GM23338 (cell line): Measurements from ENCODE around the gene PAPPA2. TPM values are rescaled to one million over a fixed set of nuclear protein-coding genes. Genes with fewer than 3 reads are reported as not detected.

Experiments
- ATAC-seq: fragments of 200-7000 bp; cut with Tn5 transposase; 3 replicates; pipeline ENCODE4 v1.9.1; 2020
- DNase-seq: peaks from one replicate; pipeline ENCODE4 v3.0.0-alpha.2; 2015; ENCODE audit warnings: low spot score
- H2AFZ ChIP-seq: fragments of 200-600 bp; sonication (generic); 2 replicates; pipeline ENCODE4 v1.8.0; 2016; ENCODE audit warnings: antibody characterized with exemption, mild to moderate bottlenecking, moderate library complexity
- H3F3A ChIP-seq: fragments of 200-600 bp; sonication (generic); replicated peaks from 2 replicates; pipeline ENCODE4 v1.8.0; 2017; ENCODE audit warnings: antibody characterized with exemption, mixed run types, low read depth
- H3K27ac ChIP-seq: fragments of 200-600 bp; sonication (generic); 2 replicates; pipeline ENCODE4 v1.6.1; 2016; ENCODE audit warnings: low read depth
- H3K27me3 ChIP-seq: fragments of 200-600 bp; sonication (generic); 2 replicates; pipeline ENCODE4 v1.8.0; 2016; ENCODE audit warnings: mild to moderate bottlenecking, mixed run types, moderate library complexity; ENCODE audit not compliant: insufficient read depth
- H3K36me3 ChIP-seq: fragments of 200-600 bp; sonication (generic); 2 replicates; pipeline ENCODE4 v1.8.0; 2016; ENCODE audit warnings: mild to moderate bottlenecking; ENCODE audit not compliant: insufficient read depth
- H3K4me1 ChIP-seq: fragments of 200-600 bp; sonication (generic); 2 replicates; pipeline ENCODE4 v1.8.0; 2016; ENCODE audit warnings: mild to moderate bottlenecking, moderate library complexity; ENCODE audit not compliant: insufficient read depth
- H3K4me2 ChIP-seq: fragments of 200-600 bp; sonication (generic); 2 replicates; pipeline ENCODE4 v1.7.1; 2017; ENCODE audit warnings: mixed run types
- H3K4me3 ChIP-seq: fragments of 200-600 bp; sonication (generic); 2 replicates; pipeline ENCODE4 v1.6.1; 2016; ENCODE audit warnings: mixed run types
- H3K79me2 ChIP-seq: fragments of 200-600 bp; sonication (generic); replicated peaks from 2 replicates; pipeline ENCODE4 v1.8.0; 2017; ENCODE audit warnings: mild to moderate bottlenecking; ENCODE audit not compliant: insufficient read depth
- H3K9me2 ChIP-seq: fragments of 200-600 bp; sonication (generic); 2 replicates; pipeline ENCODE4 v1.8.0; 2017; ENCODE audit not compliant: insufficient read depth
- H4K20me1 ChIP-seq: fragments of 200-600 bp; sonication (generic); replicated peaks from 2 replicates; pipeline ENCODE4 v1.8.0; 2017; ENCODE audit warnings: mild to moderate bottlenecking; ENCODE audit not compliant: insufficient read depth
- H3K27ac Mint-ChIP-seq: 2 replicates; pipeline ENCODE4 v1.8.0; 2020; ENCODE audit warnings: inconsistent platforms, mild to moderate bottlenecking, moderate library complexity, mixed read lengths
- H3K27me3 Mint-ChIP-seq: 3 replicates; pipeline ENCODE4 v1.8.0; 2022; ENCODE audit warnings: low read depth, mild to moderate bottlenecking, moderate library complexity, mixed read lengths, inconsistent platforms; ENCODE audit not compliant: insufficient read depth, poor library complexity
- H3K36me3 Mint-ChIP-seq: 3 replicates; pipeline ENCODE4 v1.8.0; 2021; ENCODE audit warnings: low read depth, mild to moderate bottlenecking, inconsistent platforms, moderate library complexity, mixed read lengths
- H3K4me1 Mint-ChIP-seq: 3 replicates; pipeline ENCODE4 v1.8.0; 2020; ENCODE audit warnings: mild to moderate bottlenecking, inconsistent platforms, mixed read lengths
- H3K4me3 Mint-ChIP-seq: 3 replicates; pipeline ENCODE4 v1.8.0; 2021; ENCODE audit warnings: moderate library complexity, mild to moderate bottlenecking, inconsistent platforms, mixed read lengths
- H3K9me3 Mint-ChIP-seq: 3 replicates; pipeline ENCODE4 v1.8.0; 2020; ENCODE audit warnings: moderate library complexity, mild to moderate bottlenecking, inconsistent platforms, mixed read lengths
- JUNB ChIP-seq: IDR thresholded peaks from one replicate; pipeline ENCODE4 v1.6.1; 2016; ENCODE audit warnings: antibody characterized with exemption; ENCODE audit not compliant: unreplicated experiment
- NANOG ChIP-seq: IDR thresholded peaks from 2 replicates; pipeline ENCODE4 v1.6.1; 2016; ENCODE audit warnings: antibody characterized with exemption, borderline replicate concordance
- ZNF331 ChIP-seq: fragments of 250-450 bp; sonication (Bioruptor Pico); IDR thresholded peaks from 2 replicates; pipeline ENCODE4 v1.5.0; 2020; ENCODE audit warnings: low read depth, mild to moderate bottlenecking, moderate library complexity
- polyA plus RNA-seq: library from polyadenylated mRNA; unstranded; fragments of >200 nt; fragmentation: Nextera tagmentation; extraction: Ambion mirVana; gene quantifications from 2 replicates; pipeline ENCODE4 v1.2.1, GENCODE V29; 2016
- total RNA-seq: library from RNA; depleted of rRNA; stranded (reverse); fragments of >200 nt; shearing (Covaris generic); gene quantifications from 2 replicates; pipeline ENCODE4 v1.2.3, GENCODE V29; 2014
- TF ChIP-seq, protein P1 (sequence below): IDR thresholded peaks from one replicate; pipeline ENCODE4 v1.6.1; 2018; ENCODE audit warnings: antibody characterized with exemption; ENCODE audit not compliant: unreplicated experiment
- TF ChIP-seq, protein P2 (sequence below): IDR thresholded peaks from 2 replicates; pipeline ENCODE4 v1.6.1; 2016; ENCODE audit warnings: antibody characterized with exemption
- TF ChIP-seq, protein P3 (sequence below): fragments of 250-450 bp; sonication (Bioruptor Pico); IDR thresholded peaks from 2 replicates; pipeline ENCODE4 v1.5.0; 2020; ENCODE audit warnings: mild to moderate bottlenecking, moderate library complexity
- TF ChIP-seq, protein P4 (sequence below), 2 experiments: fragments of 200-600 bp in 1 of 2; sonication (generic) in 1 of 2; conservative IDR thresholded peaks; 2 replicates each; pipeline versions ENCODE4 v1.5.1 to v1.6.1; 2016 to 2017; ENCODE audit warnings: antibody characterized with exemption in 2 of 2, low read depth in 2 of 2, mild to moderate bottlenecking in 2 of 2, moderate library complexity in 1 of 2

Gene PAPPA2
- total and polyA plus RNA-seq, 2 experiments from 2014 or later = 1.4 to 1.7 TPM

DNA sequence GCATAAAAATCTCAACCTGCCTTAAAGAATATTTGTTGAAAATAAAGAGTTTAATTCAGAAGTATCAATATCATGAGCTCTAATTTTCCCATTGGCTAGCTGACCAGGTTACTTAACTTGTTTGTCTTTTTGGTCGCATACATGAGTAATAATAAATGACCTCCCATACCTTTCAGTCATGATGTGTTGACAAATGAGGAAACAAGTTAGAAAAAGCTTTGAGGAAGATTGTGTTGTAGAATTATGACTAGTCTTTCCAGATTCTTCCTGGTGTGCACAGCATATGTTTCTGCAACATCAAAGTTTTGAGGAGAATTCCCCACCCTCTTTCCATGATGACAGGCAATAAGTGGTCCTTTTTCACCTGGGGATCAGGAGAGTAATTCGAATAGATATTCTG, 17.6 kb upstream of the PAPPA2 start:
- H3K4me3 Mint-ChIP-seq = no peak overlapping the region
- H3K27me3 Mint-ChIP-seq = no peaks in the 10 kb centered on the region
- Histone ChIP-seq H3K9me2 (peaks cover 11% of the 10 kb centered on the region), H4K20me1 (no peaks in the 10 kb centered on the region), H3K4me3 (no peak overlapping the region), H2AFZ (no peak overlapping the region), H3K4me2 (no peak overlapping the region), H3K27me3 (no peaks in the 10 kb centered on the region), H3K4me1 (no peaks in the 10 kb centered on the region), H3F3A (no peaks in the 10 kb centered on the region), H3K27ac (no peak overlapping the region), H3K79me2 (no peaks in the 10 kb centered on the region), H3K36me3 (no peaks in the 10 kb centered on the region)
- TF ChIP-seq JUNB (no peak), ZNF331 (no peak), NANOG (no peak)
- TF ChIP-seq, protein P1, sequence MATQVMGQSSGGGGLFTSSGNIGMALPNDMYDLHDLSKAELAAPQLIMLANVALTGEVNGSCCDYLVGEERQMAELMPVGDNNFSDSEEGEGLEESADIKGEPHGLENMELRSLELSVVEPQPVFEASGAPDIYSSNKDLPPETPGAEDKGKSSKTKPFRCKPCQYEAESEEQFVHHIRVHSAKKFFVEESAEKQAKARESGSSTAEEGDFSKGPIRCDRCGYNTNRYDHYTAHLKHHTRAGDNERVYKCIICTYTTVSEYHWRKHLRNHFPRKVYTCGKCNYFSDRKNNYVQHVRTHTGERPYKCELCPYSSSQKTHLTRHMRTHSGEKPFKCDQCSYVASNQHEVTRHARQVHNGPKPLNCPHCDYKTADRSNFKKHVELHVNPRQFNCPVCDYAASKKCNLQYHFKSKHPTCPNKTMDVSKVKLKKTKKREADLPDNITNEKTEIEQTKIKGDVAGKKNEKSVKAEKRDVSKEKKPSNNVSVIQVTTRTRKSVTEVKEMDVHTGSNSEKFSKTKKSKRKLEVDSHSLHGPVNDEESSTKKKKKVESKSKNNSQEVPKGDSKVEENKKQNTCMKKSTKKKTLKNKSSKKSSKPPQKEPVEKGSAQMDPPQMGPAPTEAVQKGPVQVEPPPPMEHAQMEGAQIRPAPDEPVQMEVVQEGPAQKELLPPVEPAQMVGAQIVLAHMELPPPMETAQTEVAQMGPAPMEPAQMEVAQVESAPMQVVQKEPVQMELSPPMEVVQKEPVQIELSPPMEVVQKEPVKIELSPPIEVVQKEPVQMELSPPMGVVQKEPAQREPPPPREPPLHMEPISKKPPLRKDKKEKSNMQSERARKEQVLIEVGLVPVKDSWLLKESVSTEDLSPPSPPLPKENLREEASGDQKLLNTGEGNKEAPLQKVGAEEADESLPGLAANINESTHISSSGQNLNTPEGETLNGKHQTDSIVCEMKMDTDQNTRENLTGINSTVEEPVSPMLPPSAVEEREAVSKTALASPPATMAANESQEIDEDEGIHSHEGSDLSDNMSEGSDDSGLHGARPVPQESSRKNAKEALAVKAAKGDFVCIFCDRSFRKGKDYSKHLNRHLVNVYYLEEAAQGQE = no peak
- TF ChIP-seq, protein P2, sequence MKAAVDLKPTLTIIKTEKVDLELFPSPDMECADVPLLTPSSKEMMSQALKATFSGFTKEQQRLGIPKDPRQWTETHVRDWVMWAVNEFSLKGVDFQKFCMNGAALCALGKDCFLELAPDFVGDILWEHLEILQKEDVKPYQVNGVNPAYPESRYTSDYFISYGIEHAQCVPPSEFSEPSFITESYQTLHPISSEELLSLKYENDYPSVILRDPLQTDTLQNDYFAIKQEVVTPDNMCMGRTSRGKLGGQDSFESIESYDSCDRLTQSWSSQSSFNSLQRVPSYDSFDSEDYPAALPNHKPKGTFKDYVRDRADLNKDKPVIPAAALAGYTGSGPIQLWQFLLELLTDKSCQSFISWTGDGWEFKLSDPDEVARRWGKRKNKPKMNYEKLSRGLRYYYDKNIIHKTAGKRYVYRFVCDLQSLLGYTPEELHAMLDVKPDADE = no peak
- TF ChIP-seq, protein P3, sequence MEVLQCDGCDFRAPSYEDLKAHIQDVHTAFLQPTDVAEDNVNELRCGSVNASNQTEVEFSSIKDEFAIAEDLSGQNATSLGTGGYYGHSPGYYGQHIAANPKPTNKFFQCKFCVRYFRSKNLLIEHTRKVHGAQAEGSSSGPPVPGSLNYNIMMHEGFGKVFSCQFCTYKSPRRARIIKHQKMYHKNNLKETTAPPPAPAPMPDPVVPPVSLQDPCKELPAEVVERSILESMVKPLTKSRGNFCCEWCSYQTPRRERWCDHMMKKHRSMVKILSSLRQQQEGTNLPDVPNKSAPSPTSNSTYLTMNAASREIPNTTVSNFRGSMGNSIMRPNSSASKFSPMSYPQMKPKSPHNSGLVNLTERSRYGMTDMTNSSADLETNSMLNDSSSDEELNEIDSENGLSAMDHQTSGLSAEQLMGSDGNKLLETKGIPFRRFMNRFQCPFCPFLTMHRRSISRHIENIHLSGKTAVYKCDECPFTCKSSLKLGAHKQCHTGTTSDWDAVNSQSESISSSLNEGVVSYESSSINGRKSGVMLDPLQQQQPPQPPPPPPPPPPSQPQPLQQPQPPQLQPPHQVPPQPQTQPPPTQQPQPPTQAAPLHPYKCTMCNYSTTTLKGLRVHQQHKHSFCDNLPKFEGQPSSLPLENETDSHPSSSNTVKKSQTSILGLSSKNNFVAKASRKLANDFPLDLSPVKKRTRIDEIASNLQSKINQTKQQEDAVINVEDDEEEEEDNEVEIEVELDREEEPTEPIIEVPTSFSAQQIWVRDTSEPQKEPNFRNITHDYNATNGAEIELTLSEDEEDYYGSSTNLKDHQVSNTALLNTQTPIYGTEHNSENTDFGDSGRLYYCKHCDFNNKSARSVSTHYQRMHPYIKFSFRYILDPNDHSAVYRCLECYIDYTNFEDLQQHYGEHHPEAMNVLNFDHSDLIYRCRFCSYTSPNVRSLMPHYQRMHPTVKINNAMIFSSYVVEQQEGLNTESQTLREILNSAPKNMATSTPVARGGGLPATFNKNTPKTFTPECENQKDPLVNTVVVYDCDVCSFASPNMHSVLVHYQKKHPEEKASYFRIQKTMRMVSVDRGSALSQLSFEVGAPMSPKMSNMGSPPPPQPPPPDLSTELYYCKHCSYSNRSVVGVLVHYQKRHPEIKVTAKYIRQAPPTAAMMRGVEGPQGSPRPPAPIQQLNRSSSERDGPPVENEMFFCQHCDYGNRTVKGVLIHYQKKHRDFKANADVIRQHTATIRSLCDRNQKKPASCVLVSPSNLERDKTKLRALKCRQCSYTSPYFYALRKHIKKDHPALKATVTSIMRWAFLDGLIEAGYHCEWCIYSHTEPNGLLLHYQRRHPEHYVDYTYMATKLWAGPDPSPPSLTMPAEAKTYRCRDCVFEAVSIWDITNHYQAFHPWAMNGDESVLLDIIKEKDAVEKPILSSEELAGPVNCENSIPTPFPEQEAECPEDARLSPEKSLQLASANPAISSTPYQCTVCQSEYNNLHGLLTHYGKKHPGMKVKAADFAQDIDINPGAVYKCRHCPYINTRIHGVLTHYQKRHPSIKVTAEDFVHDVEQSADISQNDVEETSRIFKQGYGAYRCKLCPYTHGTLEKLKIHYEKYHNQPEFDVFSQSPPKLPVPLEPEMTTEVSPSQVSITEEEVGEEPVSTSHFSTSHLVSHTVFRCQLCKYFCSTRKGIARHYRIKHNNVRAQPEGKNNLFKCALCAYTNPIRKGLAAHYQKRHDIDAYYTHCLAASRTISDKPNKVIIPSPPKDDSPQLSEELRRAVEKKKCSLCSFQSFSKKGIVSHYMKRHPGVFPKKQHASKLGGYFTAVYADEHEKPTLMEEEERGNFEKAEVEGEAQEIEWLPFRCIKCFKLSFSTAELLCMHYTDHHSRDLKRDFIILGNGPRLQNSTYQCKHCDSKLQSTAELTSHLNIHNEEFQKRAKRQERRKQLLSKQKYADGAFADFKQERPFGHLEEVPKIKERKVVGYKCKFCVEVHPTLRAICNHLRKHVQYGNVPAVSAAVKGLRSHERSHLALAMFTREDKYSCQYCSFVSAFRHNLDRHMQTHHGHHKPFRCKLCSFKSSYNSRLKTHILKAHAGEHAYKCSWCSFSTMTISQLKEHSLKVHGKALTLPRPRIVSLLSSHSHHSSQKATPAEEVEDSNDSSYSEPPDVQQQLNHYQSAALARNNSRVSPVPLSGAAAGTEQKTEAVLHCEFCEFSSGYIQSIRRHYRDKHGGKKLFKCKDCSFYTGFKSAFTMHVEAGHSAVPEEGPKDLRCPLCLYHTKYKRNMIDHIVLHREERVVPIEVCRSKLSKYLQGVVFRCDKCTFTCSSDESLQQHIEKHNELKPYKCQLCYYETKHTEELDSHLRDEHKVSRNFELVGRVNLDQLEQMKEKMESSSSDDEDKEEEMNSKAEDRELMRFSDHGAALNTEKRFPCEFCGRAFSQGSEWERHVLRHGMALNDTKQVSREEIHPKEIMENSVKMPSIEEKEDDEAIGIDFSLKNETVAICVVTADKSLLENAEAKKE = no peak
- TF ChIP-seq, protein P4, sequence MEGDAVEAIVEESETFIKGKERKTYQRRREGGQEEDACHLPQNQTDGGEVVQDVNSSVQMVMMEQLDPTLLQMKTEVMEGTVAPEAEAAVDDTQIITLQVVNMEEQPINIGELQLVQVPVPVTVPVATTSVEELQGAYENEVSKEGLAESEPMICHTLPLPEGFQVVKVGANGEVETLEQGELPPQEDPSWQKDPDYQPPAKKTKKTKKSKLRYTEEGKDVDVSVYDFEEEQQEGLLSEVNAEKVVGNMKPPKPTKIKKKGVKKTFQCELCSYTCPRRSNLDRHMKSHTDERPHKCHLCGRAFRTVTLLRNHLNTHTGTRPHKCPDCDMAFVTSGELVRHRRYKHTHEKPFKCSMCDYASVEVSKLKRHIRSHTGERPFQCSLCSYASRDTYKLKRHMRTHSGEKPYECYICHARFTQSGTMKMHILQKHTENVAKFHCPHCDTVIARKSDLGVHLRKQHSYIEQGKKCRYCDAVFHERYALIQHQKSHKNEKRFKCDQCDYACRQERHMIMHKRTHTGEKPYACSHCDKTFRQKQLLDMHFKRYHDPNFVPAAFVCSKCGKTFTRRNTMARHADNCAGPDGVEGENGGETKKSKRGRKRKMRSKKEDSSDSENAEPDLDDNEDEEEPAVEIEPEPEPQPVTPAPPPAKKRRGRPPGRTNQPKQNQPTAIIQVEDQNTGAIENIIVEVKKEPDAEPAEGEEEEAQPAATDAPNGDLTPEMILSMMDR (conservative IDR thresholded peaks at IDR 0.05; ENCODE audit: low read depth in 2 of 2) = no peak
- H3K4me1 Mint-ChIP-seq = no peaks in the 10 kb centered on the region
- no peaks in the 10 kb centered on the region for H3K9me3 Mint-ChIP-seq
- ATAC-seq = no peak
- no peaks in the 10 kb centered on the region for H3K36me3 Mint-ChIP-seq
- no peak overlapping the region for H3K27ac Mint-ChIP-seq
- DNase-seq = no peak
